Karpas-422 (cell line): ENCODE data around the gene LOXL3. TPM values are rescaled to one million over a fixed set of nuclear protein-coding genes. Genes with fewer than 3 reads are reported as not detected.
A peak's percentile ranks its signal among the peaks of the same experiment; 100 is the strongest.

ENCODE experiments used
- DNase-seq: peaks from one replicate; pipeline ENCODE4 v3.0.0-alpha.2; 2015
- H2AFZ ChIP-seq: fragments of 200-600 bp; sonication (generic); 2 replicates; pipeline ENCODE4 v1.6.1; 2014; ENCODE audit warnings: antibody characterized with exemption, low read length, mixed read lengths
- H3K27ac ChIP-seq: fragments of 200-600 bp; sonication (generic); 2 replicates; pipeline ENCODE4 v1.5.1; 2014; ENCODE audit warnings: mild to moderate bottlenecking, low read length, moderate library complexity
- H3K27me3 ChIP-seq: fragments of 200-600 bp; sonication (generic); 2 replicates; pipeline ENCODE4 v1.6.1; 2014; ENCODE audit warnings: low read length, mixed read lengths
- H3K36me3 ChIP-seq: fragments of 200-600 bp; sonication (generic); 2 replicates; pipeline ENCODE4 v1.6.1; 2014; ENCODE audit warnings: low read length, mixed read lengths; ENCODE audit not compliant: insufficient read depth
- H3K4me1 ChIP-seq: fragments of 200-600 bp; sonication (generic); 2 replicates; pipeline ENCODE4 v1.6.1; 2014; ENCODE audit warnings: mild to moderate bottlenecking, low read length, mixed read lengths
- H3K4me2 ChIP-seq: fragments of 200-600 bp; sonication (generic); 2 replicates; pipeline ENCODE4 v1.6.1; 2014; ENCODE audit warnings: low read length, low read depth, mild to moderate bottlenecking; ENCODE audit not compliant: poor library complexity, severe bottlenecking
- H3K4me3 ChIP-seq: fragments of 200-600 bp; sonication (generic); 2 replicates; pipeline ENCODE4 v1.5.1; 2014; ENCODE audit warnings: mild to moderate bottlenecking, antibody characterized with exemption, low read length, mixed read lengths
- H3K79me2 ChIP-seq: fragments of 200-600 bp; sonication (generic); 2 replicates; pipeline ENCODE4 v1.6.1; 2014; ENCODE audit warnings: mild to moderate bottlenecking, low read length, mixed read lengths
- H3K9ac ChIP-seq: fragments of 200-600 bp; sonication (generic); 2 replicates; pipeline ENCODE4 v1.6.0; 2014; ENCODE audit warnings: low read length
- H3K9me2 ChIP-seq: fragments of 200-600 bp; sonication (generic), shearing (Covaris generic); replicated peaks from 2 replicates; pipeline ENCODE4 v1.6.0; 2014; ENCODE audit warnings: mild to moderate bottlenecking, low read length, moderate library complexity; ENCODE audit not compliant: insufficient read depth
- H3K9me3 ChIP-seq: fragments of 300-700, 200-600 bp; sonication (generic); 2 replicates; pipeline ENCODE4 v1.6.1; 2014; ENCODE audit warnings: low read length, mixed read lengths
- H4K20me1 ChIP-seq: fragments of 200-600 bp; sonication (generic); 2 replicates; pipeline ENCODE4 v1.6.1; 2014; ENCODE audit warnings: mild to moderate bottlenecking, antibody characterized with exemption, low read length, low read depth; ENCODE audit not compliant: insufficient read depth
- total RNA-seq: library from RNA; depleted of rRNA; stranded (reverse); fragments of >200 nt; shearing (Covaris generic); gene quantifications from 2 replicates; pipeline ENCODE4 v1.2.3, GENCODE V29; 2014; ENCODE audit warnings: low replicate concordance

The LOXL3 gene
- total RNA-seq, 1 experiment from 2014 or later, result 0.15 TPM

DNA sequence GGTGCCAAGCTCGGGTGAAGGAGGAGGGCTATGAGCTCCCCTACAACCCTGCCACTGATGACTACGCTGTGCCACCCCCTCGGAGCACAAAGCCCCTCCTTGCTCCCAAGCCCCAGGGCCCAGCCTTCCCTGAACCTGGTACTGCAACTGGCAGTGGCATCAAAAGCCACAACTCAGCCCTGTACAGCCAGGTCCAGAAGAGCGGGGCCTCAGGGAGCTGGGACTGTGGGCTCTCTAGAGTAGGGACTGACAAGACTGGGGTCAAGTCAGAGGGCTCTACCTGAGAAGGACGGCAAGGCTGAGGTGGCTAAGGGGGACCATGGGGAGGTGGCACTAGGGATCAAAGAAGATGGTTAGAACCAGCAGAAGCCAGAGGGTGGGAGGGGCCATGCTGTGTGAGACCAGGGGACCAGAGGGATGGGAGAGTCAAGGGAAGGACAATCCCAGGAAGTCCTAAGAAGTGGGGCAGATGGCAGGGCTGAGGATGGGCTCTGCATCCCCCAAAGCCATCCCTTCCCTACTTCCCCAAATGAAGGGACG lies 3.2 kb upstream of the LOXL3 start:
- Histone ChIP-seq H3K36me3 (0 out of 2 replicates have a peak, but pooled peaks cover 4% of the 10 kb centered on the region), H3K4me3 (no peak overlapping the region), H3K9me2 (no peaks in the 10 kb centered on the region), H3K9ac (no peak overlapping the region), H3K27me3 (no peaks in the 10 kb centered on the region), H3K9me3 (no peaks in the 10 kb centered on the region), H3K4me1 (peaks cover 13% of the 10 kb centered on the region), H3K27ac (no peak overlapping the region), H3K4me2 (no peak overlapping the region), H3K79me2 (no peaks in the 10 kb centered on the region), H2AFZ (no peak overlapping the region), H4K20me1 (peaks cover 14% of the 10 kb centered on the region; the same call in 1 of the 2 replicates)
- DNase-seq, result no peak

DNA sequence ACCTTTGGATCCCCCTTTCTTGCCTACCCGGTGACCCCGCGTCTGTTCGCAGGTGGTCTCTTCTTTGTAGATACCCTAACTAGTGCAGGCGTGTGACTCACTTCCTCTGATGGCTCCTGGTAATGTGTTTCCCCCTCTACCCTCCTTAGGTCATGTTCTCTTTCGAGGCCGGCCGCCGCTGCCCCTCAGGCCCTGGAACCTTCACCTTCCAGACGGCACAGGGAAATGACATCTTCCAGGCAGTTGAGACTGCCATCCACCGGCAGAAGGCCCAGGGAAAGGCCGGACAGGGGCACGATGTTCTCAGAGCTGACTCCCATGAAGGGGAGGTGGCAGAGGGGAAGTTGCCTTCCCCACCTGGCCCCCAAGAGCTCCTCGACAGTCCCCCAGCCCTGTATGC lies 2.4 kb upstream of the LOXL3 start:
- Histone ChIP-seq H3K4me1 (peaks cover 13% of the 10 kb centered on the region), H2AFZ (no peak overlapping the region), H3K4me2 (no peak overlapping the region), H3K4me3 (no peak overlapping the region), H3K36me3 (0 out of 2 replicates have a peak, but pooled peaks cover 4% of the 10 kb centered on the region), H3K27ac (no peak overlapping the region), H3K9me2 (no peaks in the 10 kb centered on the region), H4K20me1 (peaks cover 14% of the 10 kb centered on the region; the same call in 1 of the 2 replicates), H3K9me3 (no peaks in the 10 kb centered on the region), H3K27me3 (no peaks in the 10 kb centered on the region), H3K9ac (no peak overlapping the region), H3K79me2 (no peaks in the 10 kb centered on the region)
- no peak for DNase-seq

GRCh38 chr2:74555610-74556103 lies 1.9 kb upstream of the LOXL3 start:
- no peaks in the 10 kb centered on the region for H3K9me2 ChIP-seq
- peak overlapping the region; percentile 68 for H3K4me3 ChIP-seq
- H3K9ac ChIP-seq, result peak overlapping the region; percentile 78
- H3K27me3 ChIP-seq, result no peaks in the 10 kb centered on the region
- no peak overlapping the region for H2AFZ ChIP-seq
- H3K4me1 ChIP-seq, result peaks cover 13% of the 10 kb centered on the region
- H3K4me2 ChIP-seq, result peak overlapping the region; percentile 71
- no peak overlapping the region for H3K27ac ChIP-seq
- DNase-seq, result no peak
- H3K36me3 ChIP-seq, result 0 out of 2 replicates have a peak, but pooled peaks cover 4% of the 10 kb centered on the region
- no peaks in the 10 kb centered on the region for H3K79me2 ChIP-seq
- H4K20me1 ChIP-seq, result peaks cover 14% of the 10 kb centered on the region; the same call in 1 of the 2 replicates
- no peaks in the 10 kb centered on the region for H3K9me3 ChIP-seq

- H3K79me2 ChIP-seq, result no peaks in the 10 kb centered on the region
These were observed 1.2 kb upstream of the LOXL3 start for GRCh38 chr2:74554820-74555531.

GRCh38 chr2:74552914-74553811 lies 579 bp downstream of the LOXL3 start:
- Histone ChIP-seq H3K9me2 (no peaks in the 10 kb centered on the region), H3K4me2 (peak overlapping the region; percentile 71), H3K9ac (0 out of 2 replicates have a peak overlapping the region, but pooled peaks have one; percentile 78), H3K4me3 (peak overlapping the region; percentile 68; the same call in 1 of the 2 replicates), H3K27me3 (no peaks in the 10 kb centered on the region), H2AFZ (no peak overlapping the region; the same call in 1 of the 2 replicates), H3K9me3 (no peaks in the 10 kb centered on the region), H3K27ac (no peak overlapping the region), H3K36me3 (0 out of 2 replicates have a peak, but pooled peaks cover 4% of the 10 kb centered on the region), H3K79me2 (no peaks in the 10 kb centered on the region), H4K20me1 (peaks cover 14% of the 10 kb centered on the region; the same call in 1 of the 2 replicates), H3K4me1 (peaks cover 13% of the 10 kb centered on the region)
- DNase-seq, result no peak

More at GRCh38 chr2:74554820-74555531, 1.2 kb upstream of the LOXL3 start:
- 0 out of 2 replicates have a peak, but pooled peaks cover 4% of the 10 kb centered on the region for H3K36me3 ChIP-seq
- H3K4me3 ChIP-seq, result peak overlapping the region; percentile 68
- H3K9ac ChIP-seq, result peak overlapping the region; percentile 78
- DNase-seq, result peak; percentile 86
- H3K4me2 ChIP-seq, result peak overlapping the region; percentile 71
- no peak overlapping the region for H3K27ac ChIP-seq
- H4K20me1 ChIP-seq, result peaks cover 14% of the 10 kb centered on the region; the same call in 1 of the 2 replicates
- H2AFZ ChIP-seq, result peak overlapping the region; percentile 72
- no peaks in the 10 kb centered on the region for H3K9me3 ChIP-seq
- H3K27me3 ChIP-seq, result no peaks in the 10 kb centered on the region
- no peaks in the 10 kb centered on the region for H3K9me2 ChIP-seq
- peaks cover 13% of the 10 kb centered on the region for H3K4me1 ChIP-seq

DNA sequence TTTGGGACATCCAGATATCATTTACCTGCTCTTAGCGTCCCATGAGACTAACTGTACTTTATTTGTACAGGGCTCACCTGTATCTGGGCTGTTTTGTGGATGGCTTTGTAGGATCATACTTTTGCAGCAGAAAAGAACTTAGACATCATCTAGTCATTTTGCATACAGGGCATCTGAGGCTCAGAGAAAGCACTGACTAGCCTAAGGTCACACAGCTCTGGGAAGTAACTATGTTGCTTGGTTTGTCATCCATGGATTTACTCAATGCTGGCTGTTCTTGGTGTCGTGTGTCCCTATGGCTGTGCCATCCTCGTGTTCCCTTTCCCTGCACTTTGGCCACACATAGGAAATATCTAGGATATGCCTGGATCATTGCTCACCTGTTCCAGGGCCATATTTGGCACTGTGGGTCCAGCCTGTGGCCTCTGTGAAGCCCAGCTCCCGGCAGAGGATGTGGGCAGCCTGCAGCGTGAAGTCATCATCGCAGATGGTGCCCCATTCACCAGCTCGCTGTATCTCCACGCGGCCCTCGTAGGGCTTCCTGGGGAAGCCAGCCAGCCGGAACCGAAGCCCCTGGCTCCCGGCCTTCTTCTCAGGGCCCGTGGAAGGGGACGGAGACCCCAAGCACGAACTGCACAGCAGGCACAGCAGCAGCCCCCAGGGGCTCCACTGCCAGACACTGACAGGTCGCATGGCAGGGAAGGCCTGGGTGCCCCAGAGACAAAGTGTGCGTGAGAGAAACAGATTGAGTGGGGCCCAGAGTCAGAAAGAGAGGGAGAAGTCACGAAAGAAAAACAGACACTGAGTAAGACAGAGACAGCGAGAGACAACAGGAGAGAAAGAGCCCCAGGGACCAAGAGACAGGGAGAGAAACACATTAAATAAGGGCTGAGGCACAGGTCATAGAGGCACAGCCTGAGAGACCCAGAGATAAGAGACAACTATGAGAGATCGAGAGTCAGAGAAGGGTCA lies 1.5 kb downstream of the LOXL3 start:
- no peak overlapping the region for H3K4me3 ChIP-seq
- no peaks in the 10 kb centered on the region for H3K27me3 ChIP-seq
- H2AFZ ChIP-seq, result no peak overlapping the region
- H3K36me3 ChIP-seq, result 0 out of 2 replicates have a peak, but pooled peaks cover 4% of the 10 kb centered on the region
- peaks cover 14% of the 10 kb centered on the region; the same call in 1 of the 2 replicates for H4K20me1 ChIP-seq
- peaks cover 13% of the 10 kb centered on the region for H3K4me1 ChIP-seq
- no peak for DNase-seq
- H3K9me3 ChIP-seq, result no peaks in the 10 kb centered on the region
- no peak overlapping the region for H3K27ac ChIP-seq
- no peaks in the 10 kb centered on the region for H3K9me2 ChIP-seq
- no peak overlapping the region for H3K9ac ChIP-seq
- no peak overlapping the region for H3K4me2 ChIP-seq
- H3K79me2 ChIP-seq, result no peaks in the 10 kb centered on the region

- H3K4me3 ChIP-seq, result no peak overlapping the region
- H3K9ac ChIP-seq, result no peak overlapping the region
- H3K4me2 ChIP-seq, result no peak overlapping the region
- no peaks in the 10 kb centered on the region for H3K9me2 ChIP-seq
- no peaks in the 10 kb centered on the region for H3K27me3 ChIP-seq
- no peak overlapping the region for H2AFZ ChIP-seq
- H3K79me2 ChIP-seq, result no peaks in the 10 kb centered on the region
- peaks cover 13% of the 10 kb centered on the region for H3K4me1 ChIP-seq
- DNase-seq, result no peak
- H3K27ac ChIP-seq, result no peak overlapping the region
- H4K20me1 ChIP-seq, result peaks cover 14% of the 10 kb centered on the region; the same call in 1 of the 2 replicates
- H3K9me3 ChIP-seq, result no peaks in the 10 kb centered on the region
- H3K36me3 ChIP-seq, result 0 out of 2 replicates have a peak, but pooled peaks cover 4% of the 10 kb centered on the region
These were observed 2.2 kb downstream of the LOXL3 start for GRCh38 chr2:74551530-74551929.
